ENCODE measurements around the gene PLEKHO1. TPM values are rescaled to one million over a fixed set of nuclear protein-coding genes. Genes with fewer than 3 reads are reported as not detected.
"Not testable (repeated sequence)": the region's sequence is repeated elsewhere in the genome, so short reads cannot be mapped to it uniquely, and the experiment has no call there.

PLEKHO1 gene
- total and polyA plus RNA-seq, 7 donors, result 14.1 to 402 (median 251) TPM

GRCh38 chr1:150138044-150138443, 11.7 kb upstream of the PLEKHO1 start:
- TF ChIP-seq EP300 (IDR thresholded peaks at IDR 0.05) (no peak), POLR2AphosphoS5 (IDR thresholded peaks at IDR 0.05) (no peak), CTCF (IDR thresholded peaks at IDR 0.05) (no peak), POLR2A (IDR thresholded peaks at IDR 0.05) (no peak)

GRCh38 chr1:150141452-150141851, 8.3 kb upstream of the PLEKHO1 start:
- intact Hi-C loops (cut with DNase I), result loop anchor here (5.0 kb wide), 1 partner anchor 36 kb away; no protein-coding TSS in a partner anchor
- no peaks in the 10 kb centered on the region for H3K9me3 ChIP-seq
- no peak overlapping the region for H3K4me3 ChIP-seq
- H3K27me3 ChIP-seq, result no peaks in the 10 kb centered on the region
- TF ChIP-seq EP300 (IDR thresholded peaks at IDR 0.05), result no peak
- no peak for TF ChIP-seq POLR2AphosphoS5 (IDR thresholded peaks at IDR 0.05)
- no peak for TF ChIP-seq POLR2A (IDR thresholded peaks at IDR 0.05)
- no peak for TF ChIP-seq CTCF (IDR thresholded peaks at IDR 0.05)
- DNase-seq, result no peak
- H3K27ac ChIP-seq, result no peak overlapping the region
- peaks cover 0 to 8% (median 2%) of the 10 kb centered on the region in 4 donors for H3K36me3 ChIP-seq
- H3K4me1 ChIP-seq, result no peaks in the 10 kb centered on the region

More at GRCh38 chr1:150138044-150138443, 11.7 kb upstream of the PLEKHO1 start:
- no peaks in the 10 kb centered on the region for H3K9me3 ChIP-seq
- no peaks in the 10 kb centered on the region for H3K27me3 ChIP-seq
- peaks cover 0 to 5% (median 0%) of the 10 kb centered on the region in 4 donors for H3K36me3 ChIP-seq
- DNase-seq, result no peak
- WGBS, 2 donors, result 87 to 89% methylated on average over 5 of the region's 5 CpGs
- H3K27ac ChIP-seq, result no peak overlapping the region
- intact Hi-C loops (cut with DNase I), result no loop called here
- no peak overlapping the region for H3K4me3 ChIP-seq
- no peaks in the 10 kb centered on the region for H3K4me1 ChIP-seq

GRCh38 chr1:150142083-150142482, 7.6 kb upstream of the PLEKHO1 start:
- peaks cover 0 to 8% (median 2%) of the 10 kb centered on the region in 4 donors for H3K36me3 ChIP-seq
- TF ChIP-seq POLR2A (IDR thresholded peaks at IDR 0.05) (no peak), EP300 (IDR thresholded peaks at IDR 0.05) (no peak), POLR2AphosphoS5 (IDR thresholded peaks at IDR 0.05) (no peak), CTCF (IDR thresholded peaks at IDR 0.05) (no peak)
- DNase-seq, result no peak
- intact Hi-C loops (cut with DNase I), result loop anchor here (5.0 kb wide), 1 partner anchor 35 kb away; no protein-coding TSS in a partner anchor
- H3K27me3 ChIP-seq, result no peaks in the 10 kb centered on the region
- H3K4me3 ChIP-seq, result no peak overlapping the region
- no peaks in the 10 kb centered on the region for H3K4me1 ChIP-seq
- no peaks in the 10 kb centered on the region for H3K9me3 ChIP-seq
- no peak overlapping the region for H3K27ac ChIP-seq

GRCh38 chr1:150144606-150145005, 5.1 kb upstream of the PLEKHO1 start:
- H3K36me3 ChIP-seq, result peaks cover 0 to 8% (median 2%) of the 10 kb centered on the region in 4 donors
- WGBS, 2 donors, result 58 to 84% methylated on average over 5 of the region's 5 CpGs
- intact Hi-C loops (cut with DNase I), result loop anchor here (5.0 kb wide), 2 partner anchors 33 to 77 kb away; partner anchors contain the start of gene VPS45
- H3K4me1 ChIP-seq, result peaks cover 0 to 14% (median 7%) of the 10 kb centered on the region in 4 donors
- no peak for TF ChIP-seq CTCF (IDR thresholded peaks at IDR 0.05)
- no peak for TF ChIP-seq POLR2AphosphoS5 (IDR thresholded peaks at IDR 0.05)
- TF ChIP-seq POLR2A (IDR thresholded peaks at IDR 0.05), result no peak
- no peak for TF ChIP-seq EP300 (IDR thresholded peaks at IDR 0.05)
- H3K9me3 ChIP-seq, result no peaks in the 10 kb centered on the region
- no peak for DNase-seq
- no peak overlapping the region for H3K27ac ChIP-seq
- no peaks in the 10 kb centered on the region for H3K27me3 ChIP-seq
- no peak overlapping the region for H3K4me3 ChIP-seq

- H3K27ac ChIP-seq, DNase-seq: not testable (repeated sequence)
- intact Hi-C loops (cut with DNase I), result loop anchor here (5.0 kb wide), 1 partner anchor 79 kb away; the partner anchor contains the start of gene VPS45
Measured at GRCh38 chr1:150146016-150146415, 3.7 kb upstream of the PLEKHO1 start.

More at GRCh38 chr1:150146016-150146415, 3.7 kb upstream of the PLEKHO1 start:
- H3K36me3 ChIP-seq, H3K27me3 ChIP-seq, H3K4me3 ChIP-seq, H3K9me3 ChIP-seq: not testable (repeated sequence)
- H3K4me1 ChIP-seq, result peaks cover 0 to 14% (median 7%) of the 10 kb centered on the region in 4 donors
- WGBS, 2 donors, result 81 to 85% methylated on average over 5 of the region's 5 CpGs
